Epithelial cell of esophagus (primary cell): Measurements from ENCODE around the gene UNC119B.

ENCODE experiments used
- DNase-seq: peaks from one replicate; pipeline ENCODE4 v3.0.0; 2010; ENCODE audit warnings: low read depth
- H3K4me3 ChIP-seq: 2 replicates; pipeline ENCODE4 v1.5.1; 2011; ENCODE audit warnings: mild to moderate bottlenecking, low read length, control low read depth
- CTCF ChIP-seq: IDR thresholded peaks from 2 replicates; pipeline ENCODE4 v1.5.1; 2011; ENCODE audit warnings: low read depth, mild to moderate bottlenecking, low read length, control low read depth, inconsistent platforms; ENCODE audit not compliant: insufficient read depth; ENCODE audit errors: missing control alignments

Gene UNC119B

DNA sequence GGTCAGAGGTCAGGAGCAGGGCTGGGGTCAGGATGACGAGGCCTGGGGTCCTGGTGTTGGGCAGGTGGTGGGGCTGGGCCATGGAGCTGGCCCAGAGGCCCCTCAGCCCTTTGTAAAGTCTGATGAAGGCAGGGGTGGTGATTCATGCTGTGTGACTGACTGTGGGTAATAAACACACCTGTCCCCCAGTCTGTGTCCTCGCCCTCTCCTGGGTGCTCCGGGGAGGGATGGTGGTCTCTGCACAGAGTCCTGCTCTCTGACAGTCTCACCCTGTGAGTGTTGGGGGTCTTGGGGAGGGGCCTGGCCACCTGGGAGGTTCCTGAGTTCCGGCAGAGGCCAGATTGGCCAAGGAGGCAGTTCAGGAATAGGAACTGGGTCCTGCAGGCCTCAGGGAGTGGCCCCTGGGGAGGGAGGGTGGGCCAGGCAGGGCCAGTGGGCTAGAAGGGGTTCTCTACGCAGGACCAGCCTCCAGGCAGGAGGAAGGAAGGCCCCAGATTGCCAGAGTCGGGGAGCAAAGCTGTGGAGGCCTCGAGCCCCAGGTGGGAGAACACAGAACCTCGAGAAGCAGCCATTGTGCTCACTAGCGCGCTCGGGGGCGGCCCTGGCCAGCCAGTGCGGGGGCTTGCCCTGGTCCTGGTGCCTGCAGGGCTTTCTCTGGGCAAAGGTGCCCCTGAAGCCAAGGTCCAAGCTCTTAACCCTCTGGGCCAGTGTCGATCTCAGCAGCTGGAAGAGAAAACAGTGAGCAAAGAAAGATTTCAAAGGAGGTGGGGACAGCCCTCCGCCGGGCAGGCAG, 29.8 kb downstream of the UNC119B start:
- DNase-seq, result no peak
- no peak for TF ChIP-seq CTCF
- no peak overlapping the region for H3K4me3 ChIP-seq

GRCh38 chr12:120740871-120741270, 30.6 kb downstream of the UNC119B start:
- DNase-seq, result no peak
- TF ChIP-seq CTCF, result no peak
- no peak overlapping the region for H3K4me3 ChIP-seq

DNA sequence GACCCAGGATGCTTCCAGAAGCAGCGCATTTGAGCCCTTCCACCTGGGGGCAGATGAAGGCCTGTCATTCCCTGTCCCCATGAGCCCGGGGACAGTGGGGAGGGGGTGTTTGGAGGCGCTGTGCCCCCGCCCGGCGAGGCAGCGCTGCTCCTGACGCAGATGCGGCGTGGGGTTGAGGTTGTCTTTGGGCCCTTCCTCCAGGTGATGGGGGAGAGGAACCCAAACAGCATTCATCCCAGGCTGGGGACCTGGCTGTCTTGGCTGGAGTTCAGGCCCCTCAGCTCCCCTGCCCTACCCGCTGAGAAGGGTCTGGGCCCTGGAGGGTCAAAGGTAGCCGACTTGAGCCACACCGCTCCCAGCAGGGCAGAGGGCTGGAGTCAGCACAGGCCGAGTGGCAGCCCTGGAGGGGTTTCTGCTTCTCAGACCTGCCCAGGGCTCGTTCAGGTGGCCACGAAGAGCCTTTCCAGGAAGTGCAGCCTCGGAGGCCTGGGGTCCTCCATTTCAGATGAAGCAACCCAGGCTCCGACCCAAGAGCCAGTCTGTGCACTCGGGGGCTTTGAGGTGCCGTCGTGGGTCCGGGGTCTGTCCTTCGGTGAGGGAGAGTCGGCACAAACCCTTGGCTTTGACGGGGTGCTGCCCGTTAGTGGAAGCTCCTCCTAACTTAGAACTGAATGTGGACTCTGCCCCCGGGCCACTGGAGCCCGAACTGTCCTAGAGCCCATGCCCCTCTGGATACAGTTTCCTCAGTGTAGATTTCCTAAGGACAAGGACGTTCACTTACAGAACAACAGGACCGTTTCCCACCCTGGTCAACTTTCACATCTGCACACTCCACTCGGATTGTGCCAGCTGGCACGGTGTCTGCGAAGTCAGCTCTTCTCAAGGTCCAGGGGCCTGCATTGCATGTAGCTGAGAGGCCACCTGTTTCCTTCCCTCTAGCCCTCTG, 31.5 kb downstream of the UNC119B start:
- no peak for DNase-seq
- no peak for TF ChIP-seq CTCF
- H3K4me3 ChIP-seq, result no peak overlapping the region

GRCh38 chr12:120744922-120745493, 34.8 kb downstream of the UNC119B start:
- no peak for TF ChIP-seq CTCF
- no peak for DNase-seq
- H3K4me3 ChIP-seq, result no peak overlapping the region

GRCh38 chr12:120748242-120748641, 38.0 kb downstream of the UNC119B start:
- DNase-seq, result no peak
- TF ChIP-seq CTCF, result no peak
- no peak overlapping the region for H3K4me3 ChIP-seq

GRCh38 chr12:120749256-120749655, 39.0 kb downstream of the UNC119B start:
- no peak overlapping the region for H3K4me3 ChIP-seq
- no peak for DNase-seq
- TF ChIP-seq CTCF, result no peak
